HepG2 (cell line): Measurements from ENCODE around the gene SLC36A3. TPM values are rescaled to one million over a fixed set of nuclear protein-coding genes. Genes with fewer than 3 reads are reported as not detected.

ENCODE experiments used
- ATAC-seq: fragments of 200-7000 bp; cut with Tn5 transposase; 3 replicates; pipeline ENCODE4 v1.9.1; 2020; ENCODE audit warnings: mild to moderate bottlenecking, moderate library complexity
- BruUV-seq: library from RNA; stranded (reverse); fragments of 400-500 nt; replicated peaks from 2 replicates; lab custom pipeline; 2021; lab: Mats Ljungman, UMichigan
- CTCF ChIA-PET: fragments of 300-600 bp; formaldehyde crosslinking; extraction: SDS; loops from one replicate; lab custom pipeline; 2021; ENCODE audit warnings: low total read pairs, inconsistent platforms, low intra/inter-chr PET ratio; lab: Yijun Ruan, JAX
- POLR2A ChIA-PET: fragments of 350-600 bp; sonication (Branson Sonifier 250); formaldehyde crosslinking; loops from one replicate; lab custom pipeline; 2020; ENCODE audit warnings: antibody characterized with exemption, inconsistent platforms; lab: Yijun Ruan, JAX
- DNase-seq: peaks from one replicate; pipeline ENCODE4 v3.0.0-alpha.2; 2015; ENCODE audit warnings: low spot score
- FAIRE-seq: peaks from 3 replicates; lab custom pipeline; 2011; peaks lifted over from hg19 to GRCh38; lab: Jason Lieb, UNC
- H2AFZ ChIP-seq: one replicate; pipeline ENCODE4 v1.6.1; 2011; ENCODE audit warnings: low read length, inconsistent platforms
- H3K27ac ChIP-seq: fragments of 300-600 bp; 3 replicates; pipeline ENCODE4 v1.8.0; 2011; ENCODE audit warnings: mixed run types, mild to moderate bottlenecking, mixed read lengths, low read length, inconsistent platforms; ENCODE audit not compliant: insufficient read depth; ENCODE audit errors: extremely low read length
- H3K27me3 ChIP-seq, 2 experiments: fragments of 200-600 bp in 1 of 2; 2 replicates in 1 of 2; 3 replicates in 1 of 2; pipeline versions ENCODE4 v1.6.0 to v1.8.0; 2011; ENCODE audit warnings: low read length in 2 of 2, mild to moderate bottlenecking in 2 of 2, moderate library complexity in 2 of 2, inconsistent platforms in 1 of 2; ENCODE audit not compliant: insufficient read depth in 2 of 2, control insufficient read depth in 1 of 2
- H3K36me3 ChIP-seq, 2 experiments: fragments of 200-600 bp in 1 of 2; replicated peaks in 1 of 2; 2 replicates in 1 of 2; 3 replicates in 1 of 2; pipeline versions ENCODE4 v1.5.1 to v1.8.0; 2011; ENCODE audit warnings: low read length in 2 of 2, inconsistent platforms in 1 of 2; ENCODE audit not compliant: insufficient read depth in 2 of 2, control insufficient read depth in 1 of 2
- H3K4me1 ChIP-seq: 2 replicates; pipeline ENCODE4 v1.5.1; 2012; ENCODE audit warnings: low read length, inconsistent platforms; ENCODE audit not compliant: insufficient read depth
- H3K4me2 ChIP-seq: 2 replicates; pipeline ENCODE4 v1.6.0; 2011; ENCODE audit warnings: low read depth, low read length, inconsistent platforms
- H3K4me3 ChIP-seq, 3 experiments: fragments of 200-600 bp in 1 of 3; sonication (generic), shearing (Covaris generic) in 1 of 3; replicated peaks in 1 of 3; 2 replicates each; pipeline ENCODE4 v1.5.1; 2011 to 2016; ENCODE audit warnings: low read length in 3 of 3, inconsistent platforms in 2 of 3, low read depth in 2 of 3, mild to moderate bottlenecking in 2 of 3, control low read depth in 1 of 3, mixed read lengths in 1 of 3; ENCODE audit not compliant: insufficient read depth in 1 of 3
- H3K79me2 ChIP-seq: one replicate; pipeline ENCODE4 v1.6.1; 2011; ENCODE audit warnings: low read length, inconsistent platforms; ENCODE audit not compliant: insufficient read depth
- H3K9ac ChIP-seq: 2 replicates; pipeline ENCODE4 v1.6.0; 2011; ENCODE audit warnings: mild to moderate bottlenecking, low read depth, low read length, inconsistent platforms; ENCODE audit not compliant: insufficient read depth
- H3K9me3 ChIP-seq: 2 replicates; pipeline ENCODE4 v1.5.1; 2012; ENCODE audit warnings: mild to moderate bottlenecking, low read length
- H4K20me1 ChIP-seq: 2 replicates; pipeline ENCODE4 v1.6.0; 2011; ENCODE audit warnings: inconsistent platforms, mild to moderate bottlenecking, low read length, moderate library complexity; ENCODE audit not compliant: insufficient read depth
- ADNP ChIP-seq: sonication (generic); formaldehyde crosslinking; IDR thresholded peaks from 2 replicates; pipeline ENCODE4 v1.4.0; 2020; ENCODE audit warnings: missing genetic modification reagents
- AGO1 ChIP-seq: fragments of 200-400 bp; formaldehyde crosslinking; IDR thresholded peaks from 2 replicates; pipeline ENCODE4 v1.6.1; 2017; ENCODE audit warnings: mild to moderate bottlenecking, low read depth, low read length, moderate library complexity; ENCODE audit not compliant: poor library complexity, severe bottlenecking
- HMGA1 ChIP-seq: sonication (generic); formaldehyde crosslinking; conservative IDR thresholded peaks from 2 replicates; pipeline ENCODE4 v1.4.0; 2020; ENCODE audit warnings: missing genetic modification reagents
- NFE2L2 ChIP-seq: fragments of 150-350 bp; IDR thresholded peaks from 2 replicates; pipeline ENCODE4 v1.6.1; 2014; ENCODE audit warnings: low read length
- RXRA ChIP-seq: sonication (generic); formaldehyde crosslinking; IDR thresholded peaks from 2 replicates; pipeline ENCODE4 v1.5.1; 2020; ENCODE audit warnings: missing genetic modification reagents
- ZNF121 ChIP-seq: sonication (generic); formaldehyde crosslinking; IDR thresholded peaks from 2 replicates; pipeline ENCODE4 v1.5.0; 2020; ENCODE audit warnings: mild to moderate bottlenecking, missing genetic modification reagents
- ZNF264 ChIP-seq: sonication (generic); formaldehyde crosslinking; IDR thresholded peaks from 2 replicates; pipeline ENCODE4 v1.4.0; 2020; ENCODE audit warnings: missing genetic modification reagents
- ZNF33B ChIP-seq: sonication (generic); formaldehyde crosslinking; IDR thresholded peaks from 2 replicates; pipeline ENCODE4 v1.5.1; 2020; ENCODE audit warnings: mild to moderate bottlenecking, missing genetic modification reagents
- WGBS: methylation state at CpG from one replicate; pipeline ENCODE4 v1.1.6; 2017; ENCODE audit warnings: low lambda C conversion rate; 5-methylcytosine and 5-hydroxymethylcytosine counted together
- in situ Hi-C: cut with HindIII; loops from 2 replicates; pipeline ENCODE4 v1.10.0; 2017; ENCODE audit warnings: low pct_unique_long_range_greater_than_20kb; ENCODE audit not compliant: extremely low pct_ligation_motif_present
- intact Hi-C: fragments of 100-400 bp; cut with micrococcal nuclease; formaldehyde crosslinking; loops from one replicate; pipeline ENCODE4 v1.10.0; 2022; ENCODE audit not compliant: unreplicated experiment
- polyA plus RNA-seq, 8 experiments: library from polyadenylated mRNA; depleted of rRNA in 3 of 8; stranded (reverse) in 7 of 8; unstranded in 1 of 8; fragments of >200 nt; fragmentation: Illumina TruSeq in 4 of 8; extraction: Trizol in 4 of 8; gene quantifications; 2 replicates each; pipeline versions ENCODE4 v1.2.1 to v1.2.3, GENCODE V29; 2011 to 2016; ENCODE audit warnings: low read depth in 4 of 8, missing spikeins in 1 of 8, mixed read lengths in 1 of 8; ENCODE audit not compliant: insufficient read depth in 1 of 8
- total RNA-seq, 5 experiments: library from RNA; depleted of rRNA; stranded (reverse); fragments of >200 nt; fragmentation: Illumina TruSeq; extraction: Trizol; gene quantifications; 2 replicates each; pipeline ENCODE4 v1.2.3, GENCODE V29; 2016; ENCODE audit warnings: low read depth in 1 of 5
- TF ChIP-seq, protein P1 (sequence below), 2 experiments: fragments of 450-650 bp in 1 of 2; sonication (generic) in 1 of 2; formaldehyde crosslinking in 1 of 2; IDR thresholded peaks; 2 replicates each; pipeline versions ENCODE4 v1.6.1 to v1.8.0; 2016 to 2022; ENCODE audit warnings: antibody characterized with exemption in 1 of 2, mild to moderate bottlenecking in 1 of 2, missing genetic modification reagents in 1 of 2
- TF ChIP-seq, protein P2 (sequence below), 2 experiments: IDR thresholded peaks; 2 replicates each; pipeline ENCODE4 v1.6.1; 2011 to 2012; ENCODE audit warnings: low read length in 2 of 2, borderline replicate concordance in 1 of 2, low read depth in 1 of 2, mild to moderate bottlenecking in 1 of 2, moderate library complexity in 1 of 2
- TF ChIP-seq, protein P3 (sequence below): sonication (generic); formaldehyde crosslinking; IDR thresholded peaks from 2 replicates; pipeline ENCODE4 v1.8.1; 2023; ENCODE audit warnings: missing genetic modification reagents, inconsistent platforms, borderline replicate concordance

Gene SLC36A3
- total and polyA plus RNA-seq, 2 of the 13 experiments (the other 11 are each of a cell fraction or from before 2014, with no cell fraction given): not detected

DNA sequence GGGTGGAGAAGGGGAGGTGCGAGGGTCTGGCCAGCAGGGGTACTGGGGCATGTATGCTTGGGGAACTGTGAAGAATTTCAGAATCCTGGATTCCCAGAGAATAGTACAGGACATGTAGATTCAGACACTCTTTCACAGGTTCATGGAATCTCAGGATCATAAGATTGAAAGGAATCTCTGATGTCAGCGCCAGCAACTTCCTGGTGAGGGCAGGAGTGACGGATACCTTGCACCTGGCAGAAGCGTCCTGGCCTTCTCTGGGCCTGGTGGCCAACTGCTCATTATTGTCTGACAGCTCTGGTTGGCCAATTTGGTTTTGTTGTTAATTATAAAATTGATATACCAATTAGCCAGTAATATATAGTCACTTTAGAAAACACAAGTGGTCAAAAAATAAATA, 43.6 kb downstream of the SLC36A3 start:
- CTCF ChIA-PET: no interaction called here
- in situ Hi-C loops (no loop called here), intact Hi-C loops (no loop called here)
- TF ChIP-seq RXRA (CRISPR knock-in tag) (no peak), AGO1 (no peak), ZNF264 (CRISPR knock-in tag) (no peak), NFE2L2 (no peak), ZNF33B (CRISPR knock-in tag) (no peak), HMGA1 (CRISPR knock-in tag) (no peak), ADNP (CRISPR knock-in tag) (no peak), ZNF121 (CRISPR knock-in tag) (no peak)
- TF ChIP-seq, protein P1, sequence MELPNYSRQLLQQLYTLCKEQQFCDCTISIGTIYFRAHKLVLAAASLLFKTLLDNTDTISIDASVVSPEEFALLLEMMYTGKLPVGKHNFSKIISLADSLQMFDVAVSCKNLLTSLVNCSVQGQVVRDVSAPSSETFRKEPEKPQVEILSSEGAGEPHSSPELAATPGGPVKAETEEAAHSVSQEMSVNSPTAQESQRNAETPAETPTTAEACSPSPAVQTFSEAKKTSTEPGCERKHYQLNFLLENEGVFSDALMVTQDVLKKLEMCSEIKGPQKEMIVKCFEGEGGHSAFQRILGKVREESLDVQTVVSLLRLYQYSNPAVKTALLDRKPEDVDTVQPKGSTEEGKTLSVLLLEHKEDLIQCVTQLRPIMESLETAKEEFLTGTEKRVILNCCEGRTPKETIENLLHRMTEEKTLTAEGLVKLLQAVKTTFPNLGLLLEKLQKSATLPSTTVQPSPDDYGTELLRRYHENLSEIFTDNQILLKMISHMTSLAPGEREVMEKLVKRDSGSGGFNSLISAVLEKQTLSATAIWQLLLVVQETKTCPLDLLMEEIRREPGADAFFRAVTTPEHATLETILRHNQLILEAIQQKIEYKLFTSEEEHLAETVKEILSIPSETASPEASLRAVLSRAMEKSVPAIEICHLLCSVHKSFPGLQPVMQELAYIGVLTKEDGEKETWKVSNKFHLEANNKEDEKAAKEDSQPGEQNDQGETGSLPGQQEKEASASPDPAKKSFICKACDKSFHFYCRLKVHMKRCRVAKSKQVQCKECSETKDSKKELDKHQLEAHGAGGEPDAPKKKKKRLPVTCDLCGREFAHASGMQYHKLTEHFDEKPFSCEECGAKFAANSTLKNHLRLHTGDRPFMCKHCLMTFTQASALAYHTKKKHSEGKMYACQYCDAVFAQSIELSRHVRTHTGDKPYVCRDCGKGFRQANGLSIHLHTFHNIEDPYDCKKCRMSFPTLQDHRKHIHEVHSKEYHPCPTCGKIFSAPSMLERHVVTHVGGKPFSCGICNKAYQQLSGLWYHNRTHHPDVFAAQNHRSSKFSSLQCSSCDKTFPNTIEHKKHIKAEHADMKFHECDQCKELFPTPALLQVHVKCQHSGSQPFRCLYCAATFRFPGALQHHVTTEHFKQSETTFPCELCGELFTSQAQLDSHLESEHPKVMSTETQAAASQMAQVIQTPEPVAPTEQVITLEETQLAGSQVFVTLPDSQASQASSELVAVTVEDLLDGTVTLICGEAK (IDR thresholded peaks at IDR 0.05): no peak
- TF ChIP-seq, protein P1 (CRISPR knock-in tag; IDR thresholded peaks at IDR 0.05): no peak
- TF ChIP-seq, protein P2, sequence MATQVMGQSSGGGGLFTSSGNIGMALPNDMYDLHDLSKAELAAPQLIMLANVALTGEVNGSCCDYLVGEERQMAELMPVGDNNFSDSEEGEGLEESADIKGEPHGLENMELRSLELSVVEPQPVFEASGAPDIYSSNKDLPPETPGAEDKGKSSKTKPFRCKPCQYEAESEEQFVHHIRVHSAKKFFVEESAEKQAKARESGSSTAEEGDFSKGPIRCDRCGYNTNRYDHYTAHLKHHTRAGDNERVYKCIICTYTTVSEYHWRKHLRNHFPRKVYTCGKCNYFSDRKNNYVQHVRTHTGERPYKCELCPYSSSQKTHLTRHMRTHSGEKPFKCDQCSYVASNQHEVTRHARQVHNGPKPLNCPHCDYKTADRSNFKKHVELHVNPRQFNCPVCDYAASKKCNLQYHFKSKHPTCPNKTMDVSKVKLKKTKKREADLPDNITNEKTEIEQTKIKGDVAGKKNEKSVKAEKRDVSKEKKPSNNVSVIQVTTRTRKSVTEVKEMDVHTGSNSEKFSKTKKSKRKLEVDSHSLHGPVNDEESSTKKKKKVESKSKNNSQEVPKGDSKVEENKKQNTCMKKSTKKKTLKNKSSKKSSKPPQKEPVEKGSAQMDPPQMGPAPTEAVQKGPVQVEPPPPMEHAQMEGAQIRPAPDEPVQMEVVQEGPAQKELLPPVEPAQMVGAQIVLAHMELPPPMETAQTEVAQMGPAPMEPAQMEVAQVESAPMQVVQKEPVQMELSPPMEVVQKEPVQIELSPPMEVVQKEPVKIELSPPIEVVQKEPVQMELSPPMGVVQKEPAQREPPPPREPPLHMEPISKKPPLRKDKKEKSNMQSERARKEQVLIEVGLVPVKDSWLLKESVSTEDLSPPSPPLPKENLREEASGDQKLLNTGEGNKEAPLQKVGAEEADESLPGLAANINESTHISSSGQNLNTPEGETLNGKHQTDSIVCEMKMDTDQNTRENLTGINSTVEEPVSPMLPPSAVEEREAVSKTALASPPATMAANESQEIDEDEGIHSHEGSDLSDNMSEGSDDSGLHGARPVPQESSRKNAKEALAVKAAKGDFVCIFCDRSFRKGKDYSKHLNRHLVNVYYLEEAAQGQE (IDR thresholded peaks at IDR 0.05; ENCODE audit: borderline replicate concordance in 1 of 2, low read depth in 1 of 2, low read length in 2 of 2): no peak
- TF ChIP-seq, protein P3, sequence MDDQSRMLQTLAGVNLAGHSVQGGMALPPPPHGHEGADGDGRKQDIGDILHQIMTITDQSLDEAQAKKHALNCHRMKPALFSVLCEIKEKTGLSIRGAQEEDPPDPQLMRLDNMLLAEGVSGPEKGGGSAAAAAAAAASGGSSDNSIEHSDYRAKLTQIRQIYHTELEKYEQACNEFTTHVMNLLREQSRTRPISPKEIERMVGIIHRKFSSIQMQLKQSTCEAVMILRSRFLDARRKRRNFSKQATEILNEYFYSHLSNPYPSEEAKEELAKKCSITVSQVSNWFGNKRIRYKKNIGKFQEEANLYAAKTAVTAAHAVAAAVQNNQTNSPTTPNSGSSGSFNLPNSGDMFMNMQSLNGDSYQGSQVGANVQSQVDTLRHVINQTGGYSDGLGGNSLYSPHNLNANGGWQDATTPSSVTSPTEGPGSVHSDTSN (CRISPR knock-in tag): no peak

More for the DNA sequence above, 43.6 kb downstream of the SLC36A3 start:
- H3K79me2 ChIP-seq: peaks cover 11% of the 10 kb centered on the region
- DNase-seq: no peak
- POLR2A ChIA-PET: no interaction called here
- no peaks in the 10 kb centered on the region for H3K27me3 ChIP-seq
- ATAC-seq: no peak
- H3K9ac ChIP-seq: no peak overlapping the region
- H3K4me2 ChIP-seq: no peak overlapping the region
- no peak overlapping the region for H3K27ac ChIP-seq
- peaks cover 0 to 5% of the 10 kb centered on the region in 2 experiments; a peak in 3 of 5 replicates for H3K36me3 ChIP-seq
- WGBS: 98% methylated on average over 4 of the region's 4 CpGs
- no peaks in the 10 kb centered on the region for H3K9me3 ChIP-seq
- BruUV-seq: no TSS peak
- no peak overlapping the region for H2AFZ ChIP-seq
- H4K20me1 ChIP-seq: no peaks in the 10 kb centered on the region
- no peak overlapping the region for H3K4me3 ChIP-seq
- H3K4me1 ChIP-seq: peaks cover 10% of the 10 kb centered on the region
- no peak for FAIRE-seq
